Dendritic cell treated with granulocyte-macrophage colony-stimulating factor and Interleukin-4, amounts not matched to agents 40 ng/mL and 50 ng/mL, for 4 days (primary cell): Measurements from ENCODE around the gene USP32.

Experiments used
- H3K27ac Mint-ChIP-seq: one replicate; pipeline ENCODE4 v1.8.0; 2022; ENCODE audit warnings: mild to moderate bottlenecking, mixed read lengths
- H3K27me3 Mint-ChIP-seq: one replicate; pipeline ENCODE4 v1.8.0; 2022; ENCODE audit warnings: mild to moderate bottlenecking, mixed read lengths
- H3K36me3 Mint-ChIP-seq: one replicate; pipeline ENCODE4 v1.8.0; 2022; ENCODE audit warnings: low read depth, mixed read lengths
- H3K4me1 Mint-ChIP-seq: one replicate; pipeline ENCODE4 v1.8.0; 2022; ENCODE audit warnings: low read depth, mixed read lengths
- H3K4me3 Mint-ChIP-seq: one replicate; pipeline ENCODE4 v1.8.0; 2022; ENCODE audit warnings: mild to moderate bottlenecking, moderate library complexity, mixed read lengths
- H3K9me3 Mint-ChIP-seq: one replicate; pipeline ENCODE4 v1.8.0; 2022; ENCODE audit warnings: mixed read lengths
- intact Hi-C: fragments of 100-400 bp; cut with micrococcal nuclease; formaldehyde crosslinking; loops from one replicate; pipeline ENCODE4 v1.15.0; 2022

The USP32 gene

GRCh38 chr17:60154616-60155426 lies 237.1 kb downstream of the USP32 start:
- intact Hi-C loops: no loop called here
- Mint-ChIP-seq H3K36me3 (no peaks in the 10 kb centered on the region), H3K9me3 (no peaks in the 10 kb centered on the region), H3K27ac (no peak overlapping the region), H3K4me3 (no peak overlapping the region), H3K27me3 (peaks cover 54% of the 10 kb centered on the region), H3K4me1 (no peaks in the 10 kb centered on the region)

- H3K9me3 Mint-ChIP-seq: no peaks in the 10 kb centered on the region
- no peak overlapping the region for H3K27ac Mint-ChIP-seq
- no peaks in the 10 kb centered on the region for H3K36me3 Mint-ChIP-seq
- H3K4me1 Mint-ChIP-seq: peaks cover 8% of the 10 kb centered on the region
- peaks cover 64% of the 10 kb centered on the region for H3K27me3 Mint-ChIP-seq
- H3K4me3 Mint-ChIP-seq: no peak overlapping the region
- intact Hi-C loops: no loop called here
These were observed 238.1 kb downstream of the USP32 start for GRCh38 chr17:60153606-60154390.

- H3K27ac Mint-ChIP-seq: no peak overlapping the region
- no peaks in the 10 kb centered on the region for H3K36me3 Mint-ChIP-seq
- intact Hi-C loops: no loop called here
- H3K9me3 Mint-ChIP-seq: no peaks in the 10 kb centered on the region
- peaks cover 79% of the 10 kb centered on the region for H3K27me3 Mint-ChIP-seq
- peaks cover 15% of the 10 kb centered on the region for H3K4me1 Mint-ChIP-seq
- no peak overlapping the region for H3K4me3 Mint-ChIP-seq
These were observed 240.6 kb downstream of the USP32 start for GRCh38 chr17:60151355-60151754.

- H3K36me3 Mint-ChIP-seq: no peaks in the 10 kb centered on the region
- H3K4me1 Mint-ChIP-seq: peaks cover 15% of the 10 kb centered on the region
- H3K27ac Mint-ChIP-seq: no peak within 1 kb of the TSS
- H3K9me3 Mint-ChIP-seq: no peaks in the 10 kb centered on the region
- intact Hi-C loops: loop anchor here (10.0 kb wide), 1 partner anchor 285 kb away; no protein-coding TSS in a partner anchor
- H3K27me3 Mint-ChIP-seq: peaks cover 86% of the 10 kb centered on the region
- no peak within 1 kb of the TSS for H3K4me3 Mint-ChIP-seq
These were observed 242.0 kb downstream of the USP32 start, which contains the start of gene CA4 for GRCh38 chr17:60149691-60150582. Gene CA4 (plus strand): TSS chr17:60149973. CDS start chr17:60150035, 62 bp downstream.

- intact Hi-C loops: loop anchor here (10.0 kb wide), 1 partner anchor 286 kb away; no protein-coding TSS in a partner anchor
- Mint-ChIP-seq H3K36me3 (no peaks in the 10 kb centered on the region), H3K27ac (no peak overlapping the region), H3K4me3 (no peak overlapping the region), H3K27me3 (peaks cover 93% of the 10 kb centered on the region), H3K4me1 (peaks cover 25% of the 10 kb centered on the region), H3K9me3 (no peaks in the 10 kb centered on the region)
These were observed 243.6 kb downstream of the USP32 start for GRCh38 chr17:60148373-60148772.

GRCh38 chr17:60147553-60148223 lies 244.2 kb downstream of the USP32 start:
- Mint-ChIP-seq H3K9me3 (no peaks in the 10 kb centered on the region), H3K27ac (no peak overlapping the region), H3K27me3 (peaks cover 94% of the 10 kb centered on the region), H3K4me3 (no peak overlapping the region), H3K4me1 (peaks cover 32% of the 10 kb centered on the region), H3K36me3 (no peaks in the 10 kb centered on the region)
- intact Hi-C loops: loop anchor here (10.0 kb wide), 1 partner anchor 287 kb away; no protein-coding TSS in a partner anchor

GRCh38 chr17:60146206-60146605 lies 245.7 kb downstream of the USP32 start:
- intact Hi-C loops: loop anchor here (10.0 kb wide), 1 partner anchor 289 kb away; no protein-coding TSS in a partner anchor
- no peak overlapping the region for H3K27ac Mint-ChIP-seq
- H3K27me3 Mint-ChIP-seq: peaks cover 94% of the 10 kb centered on the region
- H3K36me3 Mint-ChIP-seq: no peaks in the 10 kb centered on the region
- H3K9me3 Mint-ChIP-seq: no peaks in the 10 kb centered on the region
- H3K4me3 Mint-ChIP-seq: no peak overlapping the region
- H3K4me1 Mint-ChIP-seq: peaks cover 46% of the 10 kb centered on the region

- Mint-ChIP-seq H3K27ac (no peak overlapping the region), H3K27me3 (peaks cover 95% of the 10 kb centered on the region), H3K36me3 (no peaks in the 10 kb centered on the region), H3K4me3 (no peak overlapping the region), H3K4me1 (peaks cover 54% of the 10 kb centered on the region), H3K9me3 (no peaks in the 10 kb centered on the region)
- intact Hi-C loops: loop anchor here (10.0 kb wide), 1 partner anchor 290 kb away; no protein-coding TSS in a partner anchor
These were observed 246.7 kb downstream of the USP32 start for GRCh38 chr17:60145006-60145935.

- Mint-ChIP-seq H3K4me3 (no peak overlapping the region), H3K9me3 (no peaks in the 10 kb centered on the region), H3K4me1 (peaks cover 53% of the 10 kb centered on the region), H3K36me3 (no peaks in the 10 kb centered on the region), H3K27me3 (peaks cover 95% of the 10 kb centered on the region), H3K27ac (no peak overlapping the region)
- intact Hi-C loops: loop anchor here (10.0 kb wide), 1 partner anchor 292 kb away; no protein-coding TSS in a partner anchor
These were observed 248.9 kb downstream of the USP32 start for GRCh38 chr17:60142872-60143499.

GRCh38 chr17:60141111-60142018 lies 250.6 kb downstream of the USP32 start:
- Mint-ChIP-seq H3K27me3 (peaks cover 94% of the 10 kb centered on the region), H3K4me3 (peak overlapping the region; percentile 30), H3K36me3 (no peaks in the 10 kb centered on the region), H3K9me3 (no peaks in the 10 kb centered on the region), H3K4me1 (peaks cover 47% of the 10 kb centered on the region), H3K27ac (peak overlapping the region; percentile 24)
- intact Hi-C loops: loop anchor here (10.0 kb wide), 1 partner anchor 293 kb away; no protein-coding TSS in a partner anchor
